ENCODE data around the gene LRRC4C. TPM values are rescaled to one million over a fixed set of nuclear protein-coding genes. Genes with fewer than 3 reads are reported as not detected.

The LRRC4C gene
- total RNA-seq, 1 experiment from 2014 or later = 0.15 TPM

DNA sequence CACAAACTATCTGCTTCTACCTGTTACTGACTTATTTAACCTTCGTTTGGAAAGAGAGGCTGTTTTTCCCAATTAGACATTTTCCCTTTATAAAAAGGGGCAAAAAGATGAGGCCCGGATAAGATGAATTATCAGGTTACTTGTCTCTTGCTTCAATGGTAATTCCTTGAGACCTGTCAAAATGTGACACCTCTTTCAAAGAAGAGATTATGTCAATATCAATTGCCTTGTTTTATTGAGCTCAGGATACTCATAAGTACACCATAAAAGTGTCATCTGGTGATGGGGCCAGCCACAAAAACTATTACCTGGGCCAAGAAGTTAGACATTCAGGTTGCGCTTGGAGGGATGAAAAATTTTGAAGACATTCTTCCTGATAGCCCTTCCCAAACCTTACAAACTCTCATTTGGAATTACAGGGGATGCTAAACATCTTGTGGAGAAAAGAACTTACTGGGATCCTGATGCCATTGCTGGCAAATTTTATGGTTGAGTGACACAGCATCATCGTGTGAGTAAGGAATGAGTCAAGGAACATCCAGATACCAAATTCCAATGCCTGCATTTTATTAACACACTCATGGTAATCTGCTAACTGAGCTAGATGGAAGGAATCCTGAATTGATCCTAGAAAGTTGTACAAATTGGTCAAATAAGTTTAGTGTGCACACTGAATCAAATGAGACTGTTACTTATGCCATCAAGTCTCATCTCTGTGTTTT is 1071.2 kb downstream of the LRRC4C start:
- TF ChIP-seq CTCF (IDR thresholded peaks at IDR 0.05) (no peak), SIN3A (IDR thresholded peaks at IDR 0.05; ENCODE audit: borderline replicate concordance, insufficient read depth, low read depth, low read length) (no peak), TCF7L2 (IDR thresholded peaks at IDR 0.05; ENCODE audit: low read depth, low read length) (no peak), POLR2AphosphoS5 (IDR thresholded peaks at IDR 0.05; ENCODE audit: low read depth, low read length) (no peak), REST (IDR thresholded peaks at IDR 0.05; ENCODE audit: insufficient read depth in 1 of 2, low read depth in 2 of 2, low read length in 1 of 2) (no peak)
- peak; percentile 13 for DNase-seq (ENCODE audit: low read depth, low spot score)
- no peak for ATAC-seq
- H3K27ac ChIP-seq (ENCODE audit: low read length) = no peak overlapping the region
- H3K27me3 ChIP-seq (ENCODE audit: control insufficient read depth, insufficient read depth, low read length) = no peaks in the 10 kb centered on the region
- H3K9me3 ChIP-seq (ENCODE audit: control insufficient read depth, insufficient read depth, low read depth, low read length) = no peaks in the 10 kb centered on the region
- intact Hi-C loops (cut with micrococcal nuclease; ENCODE audit: unreplicated experiment) = no loop called here
- H3K4me3 ChIP-seq (ENCODE audit: low read depth in 2 of 2, low read length in 2 of 2) = no peak overlapping the region
- no TSS peak for BruUV-seq (replicated peaks)
- CTCF ChIA-PET = no interaction called here
- in situ Hi-C loops (cut with HindIII; ENCODE audit: low pct_unique_long_range_greater_than_20kb, low sequenced_read_pairs) = no loop called here
- no peaks in the 10 kb centered on the region for H3K4me1 ChIP-seq (ENCODE audit: control insufficient read depth, insufficient read depth, low read length)
- H3K36me3 ChIP-seq (ENCODE audit: control insufficient read depth, insufficient read depth, low read length) = no peaks in the 10 kb centered on the region
- POLR2A ChIA-PET = no interaction called here

DNA sequence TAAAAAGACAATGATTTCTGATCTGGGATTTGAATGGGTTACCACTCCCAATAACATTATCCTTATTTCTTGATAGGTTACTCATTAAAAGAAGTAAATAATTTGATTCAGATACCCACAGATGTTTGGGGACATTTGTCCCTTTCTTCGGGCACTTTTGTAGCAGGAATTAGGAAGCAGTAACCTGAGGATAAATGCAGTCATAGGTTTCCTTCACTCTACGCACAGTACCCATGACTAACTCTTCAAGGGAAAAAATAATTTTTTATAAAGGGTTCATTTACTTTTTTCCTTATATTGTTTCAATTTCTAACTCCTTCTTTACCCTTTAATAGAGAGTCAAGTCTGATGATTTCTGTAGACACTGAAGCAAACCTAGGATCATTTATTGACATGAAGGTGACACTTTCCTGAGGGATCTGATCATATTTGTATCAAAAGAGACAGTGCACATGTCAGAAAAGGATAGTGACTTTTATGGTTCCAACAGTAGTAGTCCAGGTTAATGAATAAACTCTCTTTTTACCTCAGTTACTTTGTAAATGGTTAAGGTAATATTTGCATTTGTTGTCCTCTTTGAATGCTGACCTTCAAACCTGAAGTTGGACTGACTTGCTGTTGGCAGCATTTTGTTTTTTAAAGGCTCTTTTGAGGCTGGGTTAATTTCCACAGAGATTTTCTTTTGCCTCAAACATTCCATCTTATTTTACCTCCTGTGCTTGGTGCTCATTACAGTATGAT is 1072.0 kb downstream of the LRRC4C start:
- H3K4me3 ChIP-seq (ENCODE audit: low read depth in 2 of 2, low read length in 2 of 2) = no peak overlapping the region
- DNase-seq (ENCODE audit: low read depth, low spot score) = no peak
- H3K9me3 ChIP-seq (ENCODE audit: control insufficient read depth, insufficient read depth, low read depth, low read length) = no peaks in the 10 kb centered on the region
- H3K27ac ChIP-seq (ENCODE audit: low read length) = no peak overlapping the region
- no peaks in the 10 kb centered on the region for H3K4me1 ChIP-seq (ENCODE audit: control insufficient read depth, insufficient read depth, low read length)
- H3K36me3 ChIP-seq (ENCODE audit: control insufficient read depth, insufficient read depth, low read length) = no peaks in the 10 kb centered on the region
- no peak for ATAC-seq
- H3K27me3 ChIP-seq (ENCODE audit: control insufficient read depth, insufficient read depth, low read length) = no peaks in the 10 kb centered on the region
- intact Hi-C loops (cut with micrococcal nuclease; ENCODE audit: unreplicated experiment) = no loop called here
- no TSS peak for BruUV-seq (replicated peaks)
- in situ Hi-C loops (cut with HindIII; ENCODE audit: low pct_unique_long_range_greater_than_20kb, low sequenced_read_pairs) = no loop called here
- ChIA-PET CTCF (no interaction called here), POLR2A (no interaction called here)
- TF ChIP-seq POLR2AphosphoS5 (IDR thresholded peaks at IDR 0.05; ENCODE audit: low read depth, low read length) = no peak

DNA sequence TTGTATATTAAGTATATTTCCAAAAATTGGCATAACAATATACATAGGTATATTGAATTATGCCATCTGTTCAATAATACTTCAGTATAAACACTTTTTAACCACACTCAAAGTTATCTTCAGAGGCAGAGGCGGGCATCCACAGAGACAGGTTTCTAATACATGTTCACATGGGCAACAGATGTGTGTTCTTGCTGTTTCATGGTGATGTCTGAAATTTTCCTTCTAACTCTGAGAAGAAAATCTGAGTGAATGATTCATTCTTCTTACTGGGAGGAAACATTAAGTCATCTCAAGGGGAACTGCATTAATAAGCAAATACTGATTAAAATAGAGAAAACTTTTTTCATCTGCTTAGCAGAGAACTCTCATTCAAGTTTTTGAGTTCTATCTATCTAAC is 1074.5 kb downstream of the LRRC4C start:
- BruUV-seq (replicated peaks) = no TSS peak
- in situ Hi-C loops (cut with HindIII; ENCODE audit: low pct_unique_long_range_greater_than_20kb, low sequenced_read_pairs) = no loop called here
- intact Hi-C loops (cut with micrococcal nuclease; ENCODE audit: unreplicated experiment) = no loop called here
- no peak overlapping the region for H3K4me3 ChIP-seq (ENCODE audit: low read depth in 2 of 2, low read length in 2 of 2)
- H3K27me3 ChIP-seq (ENCODE audit: control insufficient read depth, insufficient read depth, low read length) = no peaks in the 10 kb centered on the region
- ATAC-seq (no peak), DNase-seq (ENCODE audit: low read depth, low spot score) (no peak)
- TF ChIP-seq POLR2AphosphoS5 (IDR thresholded peaks at IDR 0.05; ENCODE audit: low read depth, low read length) = no peak
- TF ChIP-seq CTCF (IDR thresholded peaks at IDR 0.05) = no peak
- no peak for TF ChIP-seq REST (IDR thresholded peaks at IDR 0.05; ENCODE audit: insufficient read depth in 1 of 2, low read depth in 2 of 2, low read length in 1 of 2)
- H3K4me1 ChIP-seq (ENCODE audit: control insufficient read depth, insufficient read depth, low read length) = no peaks in the 10 kb centered on the region
- H3K27ac ChIP-seq (ENCODE audit: low read length) = no peak overlapping the region
- no peaks in the 10 kb centered on the region for H3K9me3 ChIP-seq (ENCODE audit: control insufficient read depth, insufficient read depth, low read depth, low read length)
- H3K36me3 ChIP-seq (ENCODE audit: control insufficient read depth, insufficient read depth, low read length) = no peaks in the 10 kb centered on the region
- CTCF ChIA-PET = no interaction called here
- POLR2A ChIA-PET = no interaction called here

All from Panc1 (cell line).